Upper lobe of left lung (tissue), 6 donors: ENCODE measurements around the gene CARMIL3. TPM values are rescaled to one million over a fixed set of nuclear protein-coding genes. Genes with fewer than 3 reads are reported as not detected.
"Not testable (repeated sequence)": the region's sequence is repeated elsewhere in the genome, so short reads cannot be mapped to it uniquely, and the experiment has no call there.

Experiments
- ATAC-seq, 2 donors: fragments of 200-7000 bp; cut with Tn5 transposase; one replicate each; pipeline ENCODE4 v1.9.1; 2022; ENCODE audit warnings: mild to moderate bottlenecking in 2 of 2, moderate library complexity in 2 of 2; ENCODE audit not compliant: low FRiP score in 2 of 2
- DNase-seq, 2 donors: peaks; one replicate each; pipeline ENCODE4 v3.0.0-alpha.2; 2019 to 2020
- H3K27ac ChIP-seq, 4 donors: fragments of 200-600 bp; sonication (generic); one replicate each; pipeline ENCODE4 v1.5.1; 2016 to 2019
- H3K27me3 ChIP-seq, 4 donors: fragments of 200-600 bp; sonication (generic); one replicate each; pipeline ENCODE4 v1.5.1; 2017 to 2019
- H3K36me3 ChIP-seq, 4 donors: fragments of 200-600 bp; sonication (generic); one replicate each; pipeline ENCODE4 v1.5.1; 2016 to 2019
- H3K4me1 ChIP-seq, 4 donors: fragments of 200-600 bp; sonication (generic); one replicate each; pipeline ENCODE4 v1.5.1; 2018 to 2019
- H3K4me3 ChIP-seq, 4 donors: fragments of 200-600 bp; sonication (generic); one replicate each; pipeline ENCODE4 v1.5.1; 2017 to 2019; ENCODE audit warnings: mild to moderate bottlenecking in 2 of 4, moderate library complexity in 1 of 4
- H3K9me3 ChIP-seq, 4 donors: fragments of 200-600 bp; sonication (generic); one replicate each; pipeline ENCODE4 v1.5.1; 2018 to 2019
- EP300 ChIP-seq, 4 donors: sonication (generic); formaldehyde crosslinking; IDR thresholded peaks; one replicate each; pipeline ENCODE4 v1.5.1; 2017; ENCODE audit warnings: antibody characterized with exemption in 4 of 4, control low read depth in 2 of 4
- POLR2A ChIP-seq, 4 donors: fragments of 450-650 bp; IDR thresholded peaks; one replicate each; pipeline ENCODE4 v1.5.1; 2016 to 2017; ENCODE audit warnings: antibody characterized with exemption in 4 of 4, mild to moderate bottlenecking in 2 of 4
- POLR2AphosphoS5 ChIP-seq, 2 donors: sonication (generic); formaldehyde crosslinking; IDR thresholded peaks; one replicate each; pipeline ENCODE4 v1.5.1; 2017; ENCODE audit warnings: antibody characterized with exemption in 2 of 2
- WGBS, 2 donors: methylation state at CpG; one replicate each; pipeline ENCODE4 v1.1.5; 2017 to 2018; 5-methylcytosine and 5-hydroxymethylcytosine counted together
- total RNA-seq, 6 donors: library from RNA; depleted of rRNA in 4 of 6; stranded (reverse); fragments of >200 nt in 4 of 6; gene quantifications; one replicate each; pipeline versions ENCODE4 v1.1.0 to v1.2.1, GENCODE V29; 2016 to 2021
- TF ChIP-seq, protein P1 (sequence below), 6 experiments: fragments of 450-650 bp in 4 of 6; fragments of 200-600 bp in 2 of 6; sonication (generic) in 2 of 6; IDR thresholded peaks; one replicate each; pipeline ENCODE4 v1.5.1; 2016 to 2019; ENCODE audit warnings: antibody characterized with exemption in 6 of 6
- donor health status: DM: no; HTN: no; CAD: no; lungs with moderate emphysema.
- donor health status: DM: no; HTN: yes; CAD: no; lungs with severe emphysema.

CARMIL3 gene
- total RNA-seq, 6 donors from 2014 or later, result 0.39 to 15.7 (median 1.2) TPM

DNA sequence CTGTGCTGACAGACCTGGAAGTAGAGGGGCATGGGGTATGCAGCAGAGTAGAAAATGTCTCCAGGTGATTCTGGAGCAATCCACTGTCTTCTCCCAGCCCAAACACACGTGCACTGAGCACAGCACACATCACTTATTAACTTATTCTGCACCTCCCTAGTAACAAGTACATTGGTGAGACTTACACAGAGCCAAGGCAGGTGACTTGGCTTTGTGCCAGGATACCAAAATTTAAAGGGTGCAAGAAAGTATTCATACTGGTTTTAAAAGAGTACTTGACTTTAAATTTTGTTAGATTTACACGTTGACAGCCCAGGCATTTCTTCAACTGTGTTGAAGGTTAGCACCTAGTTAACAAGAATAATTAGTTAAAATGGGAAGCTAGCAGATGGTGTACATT is 11.1 kb upstream of the CARMIL3 start:
- Histone ChIP-seq H3K27ac (no peak overlapping the region), H3K9me3 (no peaks in the 10 kb centered on the region), H3K27me3 (no peaks in the 10 kb centered on the region), H3K4me1 (peaks cover 3 to 11% (median 8%) of the 10 kb centered on the region in 4 donors), H3K36me3 (no peaks in the 10 kb centered on the region), H3K4me3 (no peak overlapping the region)
- TF ChIP-seq, protein P1, sequence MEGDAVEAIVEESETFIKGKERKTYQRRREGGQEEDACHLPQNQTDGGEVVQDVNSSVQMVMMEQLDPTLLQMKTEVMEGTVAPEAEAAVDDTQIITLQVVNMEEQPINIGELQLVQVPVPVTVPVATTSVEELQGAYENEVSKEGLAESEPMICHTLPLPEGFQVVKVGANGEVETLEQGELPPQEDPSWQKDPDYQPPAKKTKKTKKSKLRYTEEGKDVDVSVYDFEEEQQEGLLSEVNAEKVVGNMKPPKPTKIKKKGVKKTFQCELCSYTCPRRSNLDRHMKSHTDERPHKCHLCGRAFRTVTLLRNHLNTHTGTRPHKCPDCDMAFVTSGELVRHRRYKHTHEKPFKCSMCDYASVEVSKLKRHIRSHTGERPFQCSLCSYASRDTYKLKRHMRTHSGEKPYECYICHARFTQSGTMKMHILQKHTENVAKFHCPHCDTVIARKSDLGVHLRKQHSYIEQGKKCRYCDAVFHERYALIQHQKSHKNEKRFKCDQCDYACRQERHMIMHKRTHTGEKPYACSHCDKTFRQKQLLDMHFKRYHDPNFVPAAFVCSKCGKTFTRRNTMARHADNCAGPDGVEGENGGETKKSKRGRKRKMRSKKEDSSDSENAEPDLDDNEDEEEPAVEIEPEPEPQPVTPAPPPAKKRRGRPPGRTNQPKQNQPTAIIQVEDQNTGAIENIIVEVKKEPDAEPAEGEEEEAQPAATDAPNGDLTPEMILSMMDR (IDR thresholded peaks at IDR 0.05), result no peak
- TF ChIP-seq POLR2A (IDR thresholded peaks at IDR 0.05) (no peak), POLR2AphosphoS5 (IDR thresholded peaks at IDR 0.05) (no peak), EP300 (IDR thresholded peaks at IDR 0.05) (no peak)
- 38 to 63% methylated on average over 2 of the region's 2 CpGs for WGBS, 2 donors
- ATAC-seq, result no peak
- no peak for DNase-seq

DNA sequence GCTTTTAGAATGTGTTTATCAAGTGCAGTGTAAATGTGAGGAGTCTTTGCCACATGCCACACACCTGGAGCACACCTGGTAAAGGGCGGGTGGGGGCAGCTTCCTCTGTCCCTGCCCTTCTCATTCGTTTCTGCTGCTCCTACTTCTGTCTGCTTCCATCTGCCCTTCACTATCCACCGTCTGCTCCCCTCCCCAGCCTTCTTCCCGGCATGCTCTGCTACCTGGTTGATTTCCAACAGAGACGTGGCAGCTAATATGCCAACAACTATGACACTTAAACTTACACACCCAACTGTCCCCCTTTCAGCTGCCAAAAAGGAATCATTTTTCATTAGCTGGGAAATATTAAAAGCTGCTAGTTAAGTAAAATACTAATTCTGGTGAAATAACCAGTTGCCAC is 9.1 kb upstream of the CARMIL3 start:
- no peak for ATAC-seq

DNA sequence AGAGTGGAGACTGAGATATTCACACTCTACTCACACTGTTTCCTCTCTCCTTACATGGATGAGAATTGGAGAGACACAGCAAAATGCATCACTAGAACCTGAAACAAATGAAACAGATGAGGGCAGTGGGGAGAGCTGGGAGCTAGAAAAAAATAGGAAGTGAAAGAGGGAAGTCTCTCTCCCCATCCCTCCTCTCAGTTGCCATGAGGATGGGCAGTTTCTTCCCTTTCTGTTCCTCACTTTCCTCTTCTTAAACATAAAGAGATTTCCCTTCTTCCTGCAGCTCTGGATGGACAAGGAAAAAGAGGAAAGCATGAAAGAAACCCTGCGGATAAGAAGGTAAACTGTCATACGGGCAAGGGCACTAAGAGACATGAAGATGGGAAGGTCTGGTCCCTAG is 2.8 kb upstream of the CARMIL3 start:
- H3K36me3 ChIP-seq, H3K27ac ChIP-seq, ATAC-seq, DNase-seq, H3K4me3 ChIP-seq, H3K9me3 ChIP-seq, H3K27me3 ChIP-seq: not testable (repeated sequence)
- WGBS, 2 donors, result 48 to 78% methylated on average over 2 of the region's 2 CpGs
- H3K4me1 ChIP-seq, result peaks cover 14 to 20% (median 17%) of the 10 kb centered on the region in 4 donors

More for the DNA sequence above, 9.1 kb upstream of the CARMIL3 start:
- Histone ChIP-seq H3K4me3 (no peak overlapping the region), H3K4me1 (peaks cover 0 to under 1% (median 0%) of the 10 kb centered on the region in 4 donors), H3K27me3 (no peaks in the 10 kb centered on the region), H3K27ac (no peak overlapping the region), H3K36me3 (no peaks in the 10 kb centered on the region), H3K9me3 (no peaks in the 10 kb centered on the region)
- DNase-seq, result no peak
- TF ChIP-seq, protein P1 (IDR thresholded peaks at IDR 0.05), result no peak
- no peak for TF ChIP-seq POLR2AphosphoS5 (IDR thresholded peaks at IDR 0.05)
- 45 to 49% methylated on average over 5 of the region's 5 CpGs for WGBS, 2 donors

DNA sequence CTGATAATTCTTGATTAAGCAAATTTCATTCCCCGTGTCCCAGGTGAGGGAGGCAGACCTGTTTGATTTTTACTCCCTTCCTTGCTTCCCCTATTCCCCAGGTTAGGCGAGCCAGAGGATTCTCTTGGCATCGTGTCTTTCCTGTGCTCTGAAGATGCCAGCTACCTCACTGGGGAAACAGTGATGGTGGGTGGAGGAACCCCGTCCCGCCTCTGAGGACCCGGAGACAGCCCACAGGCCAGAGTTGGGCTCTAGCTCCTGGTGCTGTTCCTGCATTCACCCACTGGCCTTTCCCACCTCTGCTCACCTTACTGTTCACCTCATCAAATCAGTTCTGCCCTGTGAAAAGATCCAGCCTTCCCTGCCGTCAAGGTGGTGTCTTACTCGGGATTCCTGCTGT is 1.1 kb upstream of the CARMIL3 start:
- peak in 1 of 2 donors; percentile 10 for DNase-seq
- H3K4me1 ChIP-seq, result peaks cover 14 to 20% (median 17%) of the 10 kb centered on the region in 4 donors
- WGBS, 2 donors, result 78 to 88% methylated on average over 8 of the region's 8 CpGs
- H3K36me3 ChIP-seq, ATAC-seq, H3K27me3 ChIP-seq, H3K27ac ChIP-seq, H3K4me3 ChIP-seq, H3K9me3 ChIP-seq: not testable (repeated sequence)

DNA sequence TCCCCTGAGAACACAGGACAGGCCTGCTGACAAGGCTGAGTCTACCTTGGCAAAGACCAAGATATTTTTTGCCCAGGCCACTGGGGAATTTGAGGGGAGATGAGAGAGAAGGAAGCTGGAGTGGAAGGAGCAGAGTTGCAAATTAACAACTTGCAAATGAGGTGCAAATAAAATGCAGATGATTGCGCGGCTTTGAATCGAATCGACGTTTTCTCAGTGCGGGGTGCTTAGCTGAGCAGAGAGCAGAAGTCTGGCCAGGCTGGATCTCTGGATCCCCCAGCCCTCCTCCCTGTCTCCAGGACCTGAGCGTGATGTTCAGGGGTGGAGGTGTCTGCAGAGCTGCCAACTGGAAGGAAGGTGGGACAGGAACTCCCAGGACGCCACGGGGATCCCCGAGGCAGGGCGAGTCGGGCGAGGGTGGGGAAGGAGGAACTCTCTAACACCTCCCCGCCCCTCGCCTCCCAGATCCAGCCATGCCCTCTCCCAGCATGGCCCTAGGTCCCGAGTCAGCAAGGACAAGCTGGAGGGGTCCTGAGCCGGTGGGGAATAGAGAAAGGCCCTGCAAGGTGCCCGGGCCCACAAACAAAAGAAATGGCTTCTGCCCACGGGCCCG is 527 bp upstream of the CARMIL3 start:
- Histone ChIP-seq H3K27ac (peak overlapping the region in 2 of 4 donors; percentile 72 to 77), H3K36me3 (no peaks in the 10 kb centered on the region), H3K9me3 (no peaks in the 10 kb centered on the region), H3K4me3 (peak overlapping the region; percentile 62 to 93 (median 71)), H3K27me3 (peaks cover 0 to 1% (median 0%) of the 10 kb centered on the region in 4 donors), H3K4me1 (peaks cover 14 to 20% (median 17%) of the 10 kb centered on the region in 4 donors)
- WGBS, 2 donors, result 35 to 40% methylated on average over 12 to 18 of the region's 20 CpGs
- peak in 1 of 2 donors; percentile 42 for DNase-seq
- TF ChIP-seq POLR2A (IDR thresholded peaks at IDR 0.05), result no peak
- TF ChIP-seq, protein P1 (IDR thresholded peaks at IDR 0.05), result no peak
- TF ChIP-seq EP300 (IDR thresholded peaks at IDR 0.05), result no peak
- no peak for TF ChIP-seq POLR2AphosphoS5 (IDR thresholded peaks at IDR 0.05)
- peak in 1 of 2 donors; percentile 25 for ATAC-seq
